Measurements from ENCODE around the gene UPF3B. TPM values are rescaled to one million over a fixed set of nuclear protein-coding genes. Genes with fewer than 3 reads are reported as not detected.
A peak's percentile ranks its signal among the peaks of the same experiment; 100 is the strongest.

Gene UPF3B
- total and polyA plus RNA-seq, 9 of the 15 experiments (the other 6 are each of a cell fraction or from before 2014, with no cell fraction given): 17.6 to 57.0 (median 32.3) TPM

DNA sequence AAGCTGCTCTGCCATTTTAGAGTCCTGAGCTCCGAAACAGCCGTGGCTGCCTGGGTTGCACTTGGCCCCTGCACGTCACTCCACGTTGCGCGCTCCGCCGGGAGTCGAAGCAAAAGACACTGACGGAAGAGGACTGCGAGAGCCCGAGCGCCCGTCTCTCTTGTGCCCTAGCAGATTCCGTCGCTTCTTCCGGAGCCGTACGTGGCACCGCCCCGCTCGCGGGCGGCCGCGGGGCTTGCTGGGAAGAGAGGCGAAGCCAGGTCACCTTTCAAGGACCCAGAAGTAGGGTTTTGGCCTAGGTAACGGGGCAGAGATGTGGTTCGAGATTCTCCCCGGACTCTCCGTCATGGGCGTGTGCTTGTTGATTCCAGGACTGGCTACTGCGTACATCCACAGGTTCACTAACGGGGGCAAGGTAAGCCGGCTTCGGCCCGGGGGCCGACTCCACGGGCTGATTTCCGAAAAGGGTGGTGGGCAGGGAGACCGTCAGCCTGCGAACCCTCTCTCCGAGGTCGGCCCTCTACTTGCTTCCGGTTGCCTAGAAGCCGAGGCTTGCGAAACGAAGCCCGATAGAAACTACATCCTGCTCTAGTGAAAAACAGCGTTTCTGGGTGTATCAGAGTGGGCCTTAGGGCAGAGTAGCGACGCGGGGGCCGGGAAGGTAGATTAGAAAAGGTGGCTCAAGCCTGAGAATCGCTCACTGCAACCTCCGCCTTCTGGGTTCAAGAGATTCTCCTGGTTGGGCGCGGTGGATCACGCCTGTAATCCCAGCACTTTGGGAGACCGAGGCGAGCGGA, 19.0 kb upstream of the UPF3B start, which contains the start of the genes NDUFA1 and RNF113A (continued):
- TF ChIP-seq, protein P1, sequence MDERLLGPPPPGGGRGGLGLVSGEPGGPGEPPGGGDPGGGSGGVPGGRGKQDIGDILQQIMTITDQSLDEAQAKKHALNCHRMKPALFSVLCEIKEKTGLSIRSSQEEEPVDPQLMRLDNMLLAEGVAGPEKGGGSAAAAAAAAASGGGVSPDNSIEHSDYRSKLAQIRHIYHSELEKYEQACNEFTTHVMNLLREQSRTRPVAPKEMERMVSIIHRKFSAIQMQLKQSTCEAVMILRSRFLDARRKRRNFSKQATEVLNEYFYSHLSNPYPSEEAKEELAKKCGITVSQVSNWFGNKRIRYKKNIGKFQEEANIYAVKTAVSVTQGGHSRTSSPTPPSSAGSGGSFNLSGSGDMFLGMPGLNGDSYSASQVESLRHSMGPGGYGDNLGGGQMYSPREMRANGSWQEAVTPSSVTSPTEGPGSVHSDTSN (CRISPR knock-in tag; IDR thresholded peaks at IDR 0.05; ENCODE audit: low read depth): 0 out of 2 replicates have a peak, but pooled peaks have one; percentile 6
- TF ChIP-seq, protein P1 (tag; conservative IDR thresholded peaks at IDR 0.05; ENCODE audit: low read depth): no peak
- TF ChIP-seq NFRKB (IDR thresholded peaks at IDR 0.05; ENCODE audit: low read depth) (no peak), ZNF174 (CRISPR knock-in tag; IDR thresholded peaks at IDR 0.05) (no peak), HCFC1 (IDR thresholded peaks at IDR 0.05; ENCODE audit: low read depth, low read length) (peak; percentile 69), HDAC1 (IDR thresholded peaks at IDR 0.05) (no peak), KLF10 (CRISPR knock-in tag; IDR thresholded peaks at IDR 0.05) (no peak), BRF1 (IDR thresholded peaks at IDR 0.05; ENCODE audit: borderline replicate concordance, extremely low read depth, insufficient read length) (no peak), POU5F1 (IDR thresholded peaks at IDR 0.05; ENCODE audit: borderline replicate concordance, low read depth, low read length, partially characterized antibody) (peak; percentile 63), ZNF57 (CRISPR knock-in tag; IDR thresholded peaks at IDR 0.05) (no peak), OTX1 (CRISPR knock-in tag; IDR thresholded peaks at IDR 0.05) (no peak), YY1 (IDR thresholded peaks at IDR 0.05; ENCODE audit: borderline replicate concordance in 1 of 3, control insufficient read depth in 1 of 3, extremely low read depth in 1 of 3, insufficient read depth in 3 of 3, insufficient read length in 1 of 3, insufficient replicate concordance in 2 of 3, low read depth in 1 of 3, low read length in 2 of 3) (peak in 2 of 3 experiments; percentile 43 to 58), XRCC5 (IDR thresholded peaks at IDR 0.05; ENCODE audit: low read depth, low read length) (0 out of 2 replicates have a peak, but pooled peaks have one; percentile 54), TCF7L2 (IDR thresholded peaks at IDR 0.05; ENCODE audit: low read depth, low read length) (no peak), ZNF436 (CRISPR knock-in tag; IDR thresholded peaks at IDR 0.05) (no peak), RBM17 (IDR thresholded peaks at IDR 0.05; ENCODE audit: borderline replicate concordance, low read depth, low read length) (no peak)
- TF ChIP-seq, protein P2, sequence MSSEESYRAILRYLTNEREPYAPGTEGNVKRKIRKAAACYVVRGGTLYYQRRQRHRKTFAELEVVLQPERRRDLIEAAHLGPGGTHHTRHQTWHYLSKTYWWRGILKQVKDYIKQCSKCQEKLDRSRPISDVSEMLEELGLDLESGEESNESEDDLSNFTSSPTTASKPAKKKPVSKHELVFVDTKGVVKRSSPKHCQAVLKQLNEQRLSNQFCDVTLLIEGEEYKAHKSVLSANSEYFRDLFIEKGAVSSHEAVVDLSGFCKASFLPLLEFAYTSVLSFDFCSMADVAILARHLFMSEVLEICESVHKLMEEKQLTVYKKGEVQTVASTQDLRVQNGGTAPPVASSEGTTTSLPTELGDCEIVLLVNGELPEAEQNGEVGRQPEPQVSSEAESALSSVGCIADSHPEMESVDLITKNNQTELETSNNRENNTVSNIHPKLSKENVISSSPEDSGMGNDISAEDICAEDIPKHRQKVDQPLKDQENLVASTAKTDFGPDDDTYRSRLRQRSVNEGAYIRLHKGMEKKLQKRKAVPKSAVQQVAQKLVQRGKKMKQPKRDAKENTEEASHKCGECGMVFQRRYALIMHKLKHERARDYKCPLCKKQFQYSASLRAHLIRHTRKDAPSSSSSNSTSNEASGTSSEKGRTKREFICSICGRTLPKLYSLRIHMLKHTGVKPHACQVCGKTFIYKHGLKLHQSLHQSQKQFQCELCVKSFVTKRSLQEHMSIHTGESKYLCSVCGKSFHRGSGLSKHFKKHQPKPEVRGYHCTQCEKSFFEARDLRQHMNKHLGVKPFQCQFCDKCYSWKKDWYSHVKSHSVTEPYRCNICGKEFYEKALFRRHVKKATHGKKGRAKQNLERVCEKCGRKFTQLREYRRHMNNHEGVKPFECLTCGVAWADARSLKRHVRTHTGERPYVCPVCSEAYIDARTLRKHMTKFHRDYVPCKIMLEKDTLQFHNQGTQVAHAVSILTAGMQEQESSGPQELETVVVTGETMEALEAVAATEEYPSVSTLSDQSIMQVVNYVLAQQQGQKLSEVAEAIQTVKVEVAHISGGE (CRISPR knock-in tag; IDR thresholded peaks at IDR 0.05): peak in 2 of 3 experiments; percentile 63 to 94; a peak in 4 of 6 replicates
- TF ChIP-seq, protein P3, sequence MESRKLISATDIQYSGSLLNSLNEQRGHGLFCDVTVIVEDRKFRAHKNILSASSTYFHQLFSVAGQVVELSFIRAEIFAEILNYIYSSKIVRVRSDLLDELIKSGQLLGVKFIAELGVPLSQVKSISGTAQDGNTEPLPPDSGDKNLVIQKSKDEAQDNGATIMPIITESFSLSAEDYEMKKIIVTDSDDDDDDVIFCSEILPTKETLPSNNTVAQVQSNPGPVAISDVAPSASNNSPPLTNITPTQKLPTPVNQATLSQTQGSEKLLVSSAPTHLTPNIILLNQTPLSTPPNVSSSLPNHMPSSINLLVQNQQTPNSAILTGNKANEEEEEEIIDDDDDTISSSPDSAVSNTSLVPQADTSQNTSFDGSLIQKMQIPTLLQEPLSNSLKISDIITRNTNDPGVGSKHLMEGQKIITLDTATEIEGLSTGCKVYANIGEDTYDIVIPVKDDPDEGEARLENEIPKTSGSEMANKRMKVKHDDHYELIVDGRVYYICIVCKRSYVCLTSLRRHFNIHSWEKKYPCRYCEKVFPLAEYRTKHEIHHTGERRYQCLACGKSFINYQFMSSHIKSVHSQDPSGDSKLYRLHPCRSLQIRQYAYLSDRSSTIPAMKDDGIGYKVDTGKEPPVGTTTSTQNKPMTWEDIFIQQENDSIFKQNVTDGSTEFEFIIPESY (CRISPR knock-in tag; IDR thresholded peaks at IDR 0.05): no peak
